IMR-90 (cell line): ENCODE results near the gene NAPEPLD. TPM values are rescaled to one million over a fixed set of nuclear protein-coding genes. Genes with fewer than 3 reads are reported as not detected.

Source experiments
- ATAC-seq: fragments of 200-7000 bp; cut with Tn5 transposase; 2 replicates; pipeline ENCODE4 v1.9.1; 2020; ENCODE audit warnings: low read depth, mild to moderate bottlenecking, moderate library complexity
- BruUV-seq: library from RNA; stranded (reverse); fragments of 400-500 nt; replicated peaks from 2 replicates; lab custom pipeline; 2021; lab: Mats Ljungman, UMichigan
- CTCF ChIA-PET: fragments of 300-600 bp; formaldehyde crosslinking; extraction: SDS; loops from one replicate; lab custom pipeline; 2021; ENCODE audit warnings: antibody characterized with exemption; lab: Yijun Ruan, JAX
- POLR2A ChIA-PET: fragments of 300-600 bp; sonication (Branson Sonifier 250); formaldehyde crosslinking; loops from one replicate; lab custom pipeline; 2022; ENCODE audit warnings: antibody characterized with exemption; ENCODE audit not compliant: unreplicated experiment; lab: Charles Lee
- DNase-seq: peaks from one replicate; pipeline ENCODE4 v3.0.0; 2013
- H2AFZ ChIP-seq: replicated peaks from 2 replicates; pipeline ENCODE3; 2013; ENCODE audit warnings: low read length, mild to moderate bottlenecking; ENCODE audit not compliant: poor library complexity
- H2AK5ac ChIP-seq: 2 replicates; pipeline ENCODE4 v1.6.1; 2013; ENCODE audit warnings: low read depth, low read length, inconsistent platforms
- H2AK9ac ChIP-seq: replicated peaks from 2 replicates; pipeline ENCODE3; 2013; ENCODE audit warnings: mild to moderate bottlenecking, low read depth, low read length, moderate library complexity; ENCODE audit not compliant: poor library complexity
- H2BK120ac ChIP-seq: 2 replicates; pipeline ENCODE4 v1.6.1; 2013; ENCODE audit warnings: low read depth, low read length, inconsistent platforms
- H2BK15ac ChIP-seq: 3 replicates; pipeline ENCODE4 v1.6.1; 2013; ENCODE audit warnings: low read depth, low read length, inconsistent platforms
- H2BK20ac ChIP-seq: 2 replicates; pipeline ENCODE4 v1.6.1; 2013; ENCODE audit warnings: low read depth, mild to moderate bottlenecking, inconsistent platforms, low read length, moderate library complexity
- H2BK5ac ChIP-seq: 2 replicates; pipeline ENCODE4 v1.6.1; 2013; ENCODE audit warnings: mild to moderate bottlenecking, low read depth, low read length, inconsistent platforms; ENCODE audit not compliant: poor library complexity, severe bottlenecking
- H3K14ac ChIP-seq: replicated peaks from 2 replicates; pipeline ENCODE4 v1.6.1; 2013; ENCODE audit warnings: low read depth, low read length, inconsistent platforms
- H3K18ac ChIP-seq: 2 replicates; pipeline ENCODE4 v1.6.1; 2013; ENCODE audit warnings: low read depth, low read length, control low read depth
- H3K23ac ChIP-seq: 2 replicates; pipeline ENCODE4 v1.6.1; 2013; ENCODE audit warnings: low read depth, low read length, inconsistent platforms
- H3K27ac ChIP-seq: 2 replicates; pipeline ENCODE4 v1.5.1; 2013; ENCODE audit warnings: mild to moderate bottlenecking, control low read depth, low read length; ENCODE audit not compliant: insufficient read depth
- H3K27me3 ChIP-seq: 2 replicates; pipeline ENCODE4 v1.6.1; 2013; ENCODE audit warnings: low read length; ENCODE audit not compliant: control insufficient read depth, insufficient read depth
- H3K36me3 ChIP-seq: 2 replicates; pipeline ENCODE4 v1.6.1; 2013; ENCODE audit warnings: low read length, mixed read lengths; ENCODE audit not compliant: control insufficient read depth, insufficient read depth
- H3K4ac ChIP-seq: 2 replicates; pipeline ENCODE4 v1.6.1; 2013; ENCODE audit warnings: low read depth, low read length, inconsistent platforms
- H3K4me1 ChIP-seq: 2 replicates; pipeline ENCODE4 v1.6.1; 2013; ENCODE audit warnings: low read length, mixed read lengths; ENCODE audit not compliant: control insufficient read depth, insufficient read depth
- H3K4me2 ChIP-seq: 2 replicates; pipeline ENCODE4 v1.6.1; 2013; ENCODE audit warnings: low read depth, mild to moderate bottlenecking, control low read depth, low read length, moderate library complexity
- H3K4me3 ChIP-seq: 2 replicates; pipeline ENCODE4 v1.5.1; 2013; ENCODE audit warnings: low read depth, mild to moderate bottlenecking, control low read depth, low read length, moderate library complexity; ENCODE audit not compliant: insufficient read depth
- H3K56ac ChIP-seq: 2 replicates; pipeline ENCODE4 v1.6.1; 2013; ENCODE audit warnings: low read length, inconsistent platforms; ENCODE audit not compliant: insufficient read depth; ENCODE audit errors: extremely low read depth
- H3K79me1 ChIP-seq, 2 experiments: 2 replicates each; pipeline ENCODE4 v1.6.1; 2013; ENCODE audit warnings: low read length in 2 of 2, inconsistent platforms in 1 of 2, low read depth in 1 of 2
- H3K9ac ChIP-seq: 2 replicates; pipeline ENCODE4 v1.6.1; 2013; ENCODE audit warnings: low read depth, low read length, control low read depth
- H3K9me1 ChIP-seq: 2 replicates; pipeline ENCODE4 v1.6.1; 2013; ENCODE audit warnings: low read length, inconsistent platforms; ENCODE audit not compliant: insufficient read depth
- H3K9me3 ChIP-seq: 2 replicates; pipeline ENCODE4 v1.6.1; 2013; ENCODE audit warnings: low read length; ENCODE audit not compliant: control insufficient read depth, insufficient read depth
- H4K20me1 ChIP-seq: 2 replicates; pipeline ENCODE4 v1.6.1; 2013; ENCODE audit warnings: low read length, inconsistent platforms; ENCODE audit not compliant: insufficient read depth
- H4K5ac ChIP-seq: 2 replicates; pipeline ENCODE4 v1.6.1; 2013; ENCODE audit warnings: mild to moderate bottlenecking, low read depth, low read length, control low read depth
- H4K8ac ChIP-seq, 2 experiments: 2 replicates each; pipeline ENCODE4 v1.6.1; 2013; ENCODE audit warnings: low read depth in 2 of 2, low read length in 2 of 2, control low read depth in 1 of 2, inconsistent platforms in 1 of 2
- H4K91ac ChIP-seq: 2 replicates; pipeline ENCODE4 v1.6.1; 2013; ENCODE audit warnings: low read depth, low read length, inconsistent platforms; ENCODE audit not compliant: insufficient read depth
- BHLHE40 ChIP-seq: fragments of 150-350 bp; IDR thresholded peaks from 2 replicates; pipeline ENCODE4 v1.6.1; 2016; ENCODE audit warnings: mild to moderate bottlenecking, low read depth, low read length
- CEBPB ChIP-seq: IDR thresholded peaks from 2 replicates; pipeline ENCODE4 v1.6.1; 2012; ENCODE audit warnings: low read depth, low read length, improper control_type of control experiment
- CHD1 ChIP-seq: IDR thresholded peaks from 2 replicates; pipeline ENCODE4 v1.6.1; 2012; ENCODE audit warnings: low read depth, low read length, improper control_type of control experiment
- FOS ChIP-seq: fragments of 150-350 bp; IDR thresholded peaks from 2 replicates; pipeline ENCODE4 v1.6.1; 2016; ENCODE audit warnings: low read depth, low read length
- MAFK ChIP-seq: IDR thresholded peaks from 2 replicates; pipeline ENCODE4 v1.6.1; 2012; ENCODE audit warnings: low read depth, low read length, improper control_type of control experiment
- MAZ ChIP-seq: IDR thresholded peaks from 2 replicates; pipeline ENCODE4 v1.6.1; 2012; ENCODE audit warnings: low read depth, mild to moderate bottlenecking, low read length, improper control_type of control experiment, moderate library complexity, borderline replicate concordance
- MXI1 ChIP-seq: IDR thresholded peaks from 2 replicates; pipeline ENCODE4 v1.6.1; 2012; ENCODE audit warnings: low read depth, mild to moderate bottlenecking, low read length, moderate library complexity, borderline replicate concordance
- NFE2L2 ChIP-seq: fragments of 150-350 bp; IDR thresholded peaks from 2 replicates; pipeline ENCODE4 v1.6.1; 2016; ENCODE audit warnings: low read depth, mild to moderate bottlenecking, low read length
- POLR2A ChIP-seq: IDR thresholded peaks from 2 replicates; pipeline ENCODE4 v1.6.1; 2012; ENCODE audit warnings: mild to moderate bottlenecking, low read depth, low read length
- RAD21 ChIP-seq: IDR thresholded peaks from 2 replicates; pipeline ENCODE4 v1.6.1; 2012; ENCODE audit warnings: low read length, improper control_type of control experiment
- RCOR1 ChIP-seq: IDR thresholded peaks from 2 replicates; pipeline ENCODE4 v1.6.1; 2012; ENCODE audit warnings: mild to moderate bottlenecking, low read length, improper control_type of control experiment; ENCODE audit not compliant: insufficient replicate concordance
- RFX5 ChIP-seq: IDR thresholded peaks from 2 replicates; pipeline ENCODE4 v1.8.0; 2012; ENCODE audit warnings: low read depth, mild to moderate bottlenecking, low read length, moderate library complexity
- SMC3 ChIP-seq: fragments of 150-350 bp; IDR thresholded peaks from 2 replicates; pipeline ENCODE4 v1.6.1; 2016; ENCODE audit warnings: low read depth, mild to moderate bottlenecking, antibody characterized with exemption, low read length, moderate library complexity
- USF2 ChIP-seq: fragments of 150-350 bp; IDR thresholded peaks from 2 replicates; pipeline ENCODE4 v1.6.1; 2017; ENCODE audit warnings: mild to moderate bottlenecking, antibody characterized with exemption, low read length, low read depth
- WGBS, 2 experiments: methylation state at CpG; one replicate each; pipeline versions ENCODE4 v1.1.5 to v1.1.7; 2013; ENCODE audit warnings: missing lambda C conversion rate in 2 of 2; ENCODE audit not compliant: insufficient read length in 1 of 2; ENCODE audit errors: extremely low coverage in 2 of 2; 5-methylcytosine and 5-hydroxymethylcytosine counted together
- dilution Hi-C: fragments of 300-500 bp; cut with HindIII; formaldehyde crosslinking; loops from one replicate; pipeline ENCODE4 v1.14.3; 2018; ENCODE audit warnings: low sequenced_read_pairs; ENCODE audit not compliant: unreplicated experiment
- in situ Hi-C: fragments of 300-500 bp; cut with MboI; formaldehyde crosslinking; loops from 3 replicates; pipeline ENCODE4 v1.14.3; 2019; ENCODE audit warnings: low sequenced_read_pairs, inconsistent platforms, mixed read lengths
- intact Hi-C: fragments of 100-400 bp; cut with micrococcal nuclease; formaldehyde crosslinking; loops from 2 replicates; pipeline ENCODE4 v1.10.0; 2022
- polyA plus RNA-seq, 3 experiments: library from polyadenylated mRNA; depleted of rRNA; stranded (reverse); fragments of >200 nt; gene quantifications; 2 replicates each; pipeline ENCODE4 v1.2.3, GENCODE V29; 2012; ENCODE audit warnings: low replicate concordance in 1 of 3
- total RNA-seq: library from RNA; depleted of rRNA; stranded (reverse); fragments of >200 nt; gene quantifications from 2 replicates; pipeline ENCODE4 v1.2.3, GENCODE V29; 2012
- TF ChIP-seq, protein P1 (sequence below): conservative IDR thresholded peaks from 2 replicates; pipeline ENCODE4 v1.5.1; 2012; ENCODE audit warnings: mild to moderate bottlenecking, low read depth, low read length, improper control_type of control experiment
- TF ChIP-seq, protein P2 (sequence below): fragments of 150-350 bp; IDR thresholded peaks from 2 replicates; pipeline ENCODE4 v1.6.1; 2016; ENCODE audit warnings: low read depth, mild to moderate bottlenecking, low read length, moderate library complexity, borderline replicate concordance

NAPEPLD gene
- total and polyA plus RNA-seq, 2 of the 4 experiments (the other 2 are of a cell fraction) = 2.2 to 3.4 TPM

DNA sequence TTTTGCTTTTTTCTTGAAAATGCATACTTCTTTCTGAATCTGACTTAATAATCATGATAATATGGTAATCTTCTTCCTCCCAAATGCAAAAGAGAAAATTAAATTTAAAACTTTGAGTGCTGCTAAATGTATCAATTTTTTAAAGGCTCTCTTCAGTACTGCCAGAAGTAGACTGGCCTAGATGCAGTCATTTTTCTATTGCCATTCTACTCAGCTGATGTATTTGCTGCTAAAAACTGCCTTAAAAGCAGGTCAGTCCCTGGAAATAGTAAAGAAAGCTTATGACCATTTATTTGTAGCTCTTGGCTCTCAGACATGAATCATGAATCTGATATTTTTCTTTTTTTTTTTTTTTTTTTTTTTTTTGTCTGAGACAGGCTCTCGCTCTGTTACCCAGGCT lies 28.5 kb downstream of the NAPEPLD start:
- Histone ChIP-seq H3K4me1 (no peaks in the 10 kb centered on the region), H3K4me2 (no peak overlapping the region), H3K9me3 (no peaks in the 10 kb centered on the region), H3K56ac (no peak overlapping the region), H4K8ac (no peak overlapping the region), H2BK120ac (no peak overlapping the region), H4K20me1 (no peaks in the 10 kb centered on the region), H3K27ac (no peak overlapping the region), H3K79me1 (no peaks in the 10 kb centered on the region), H3K9me1 (0 out of 2 replicates have a peak, but pooled peaks cover 7% of the 10 kb centered on the region), H3K36me3 (peaks cover 9% of the 10 kb centered on the region), H3K9ac (no peak overlapping the region), H2BK15ac (no peak overlapping the region), H3K27me3 (no peaks in the 10 kb centered on the region), H3K4ac (no peak overlapping the region), H3K14ac (no peak overlapping the region), H4K5ac (no peak overlapping the region), H2AK5ac (no peak overlapping the region), H3K23ac (no peak overlapping the region), H3K4me3 (no peak overlapping the region), H2AK9ac (no peak overlapping the region), H3K18ac (no peak overlapping the region), H2BK20ac (no peak overlapping the region), H2BK5ac (no peak overlapping the region), H4K91ac (no peak overlapping the region), H2AFZ (no peak overlapping the region)
- DNase-seq = peak; percentile 39
- 0 out of 2 replicates have a peak, but pooled peaks have one; percentile 21 for ATAC-seq
- intact Hi-C loops (no loop called here), dilution Hi-C loops (no loop called here), in situ Hi-C loops (no loop called here)
- BruUV-seq = no TSS peak
- no CpG with 5 or more reads among the region's 1 CpG for WGBS, 2 experiments
- TF ChIP-seq FOS (no peak), BHLHE40 (no peak), RFX5 (no peak), MAZ (no peak), RCOR1 (no peak), USF2 (no peak), CEBPB (no peak), SMC3 (no peak), NFE2L2 (no peak), CHD1 (no peak), POLR2A (no peak), RAD21 (no peak), MXI1 (no peak), MAFK (no peak)
- TF ChIP-seq, protein P1, sequence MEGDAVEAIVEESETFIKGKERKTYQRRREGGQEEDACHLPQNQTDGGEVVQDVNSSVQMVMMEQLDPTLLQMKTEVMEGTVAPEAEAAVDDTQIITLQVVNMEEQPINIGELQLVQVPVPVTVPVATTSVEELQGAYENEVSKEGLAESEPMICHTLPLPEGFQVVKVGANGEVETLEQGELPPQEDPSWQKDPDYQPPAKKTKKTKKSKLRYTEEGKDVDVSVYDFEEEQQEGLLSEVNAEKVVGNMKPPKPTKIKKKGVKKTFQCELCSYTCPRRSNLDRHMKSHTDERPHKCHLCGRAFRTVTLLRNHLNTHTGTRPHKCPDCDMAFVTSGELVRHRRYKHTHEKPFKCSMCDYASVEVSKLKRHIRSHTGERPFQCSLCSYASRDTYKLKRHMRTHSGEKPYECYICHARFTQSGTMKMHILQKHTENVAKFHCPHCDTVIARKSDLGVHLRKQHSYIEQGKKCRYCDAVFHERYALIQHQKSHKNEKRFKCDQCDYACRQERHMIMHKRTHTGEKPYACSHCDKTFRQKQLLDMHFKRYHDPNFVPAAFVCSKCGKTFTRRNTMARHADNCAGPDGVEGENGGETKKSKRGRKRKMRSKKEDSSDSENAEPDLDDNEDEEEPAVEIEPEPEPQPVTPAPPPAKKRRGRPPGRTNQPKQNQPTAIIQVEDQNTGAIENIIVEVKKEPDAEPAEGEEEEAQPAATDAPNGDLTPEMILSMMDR = no peak
- TF ChIP-seq, protein P2, sequence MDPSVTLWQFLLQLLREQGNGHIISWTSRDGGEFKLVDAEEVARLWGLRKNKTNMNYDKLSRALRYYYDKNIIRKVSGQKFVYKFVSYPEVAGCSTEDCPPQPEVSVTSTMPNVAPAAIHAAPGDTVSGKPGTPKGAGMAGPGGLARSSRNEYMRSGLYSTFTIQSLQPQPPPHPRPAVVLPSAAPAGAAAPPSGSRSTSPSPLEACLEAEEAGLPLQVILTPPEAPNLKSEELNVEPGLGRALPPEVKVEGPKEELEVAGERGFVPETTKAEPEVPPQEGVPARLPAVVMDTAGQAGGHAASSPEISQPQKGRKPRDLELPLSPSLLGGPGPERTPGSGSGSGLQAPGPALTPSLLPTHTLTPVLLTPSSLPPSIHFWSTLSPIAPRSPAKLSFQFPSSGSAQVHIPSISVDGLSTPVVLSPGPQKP = no peak
- CTCF ChIA-PET = no interaction called here
- POLR2A ChIA-PET = interaction anchor here (0.6 kb wide), 2 partner anchors 22 to 24 kb away, joined by 3 to 9 read pairs; no protein-coding TSS in a partner anchor
